CD4-positive, alpha-beta T cell (primary cell): ENCODE data around the gene USB1. TPM values are rescaled to one million over a fixed set of nuclear protein-coding genes. Genes with fewer than 3 reads are reported as not detected.

Source experiments
- ATAC-seq: fragments of 200-7000 bp; cut with Tn5 transposase; one replicate; pipeline ENCODE4 v1.10.0; 2022; ENCODE audit warnings: mild to moderate bottlenecking; ENCODE audit not compliant: poor library complexity
- CTCF ChIA-PET: fragments of 350-600 bp; sonication (Branson Sonifier 250); formaldehyde crosslinking; loops from one replicate; lab custom pipeline; 2021; ENCODE audit warnings: antibody characterized with exemption, inconsistent platforms; lab: Charles Lee
- POLR2A ChIA-PET: fragments of 350-600 bp; sonication (Branson Sonifier 250); formaldehyde crosslinking; loops from one replicate; lab custom pipeline; 2021; ENCODE audit warnings: antibody characterized with exemption, inconsistent platforms; lab: Charles Lee
- DNase-seq, 14 experiments: peaks; one replicate each; pipeline ENCODE4 v3.0.0-alpha.2; 2013 to 2020; ENCODE audit warnings: mixed read lengths in 2 of 14
- H3K27ac ChIP-seq, 2 donors: one replicate each; pipeline versions ENCODE4 v1.5.1 to v1.7.0; 2013; ENCODE audit warnings: low read length in 2 of 2, low read depth in 1 of 2, mild to moderate bottlenecking in 1 of 2
- H3K27me3 ChIP-seq, 2 experiments: 1 replicate in 1 of 2; 2 replicates in 1 of 2; pipeline versions ENCODE4 v1.6.1 to v1.7.0; 2013; ENCODE audit warnings: low read length in 2 of 2, control low read depth in 1 of 2, mild to moderate bottlenecking in 1 of 2, moderate library complexity in 1 of 2; ENCODE audit not compliant: insufficient read depth in 2 of 2, control insufficient read depth in 1 of 2
- H3K36me3 ChIP-seq: one replicate; pipeline ENCODE4 v1.6.1; 2013; ENCODE audit warnings: low read length, control low read depth; ENCODE audit not compliant: insufficient read depth
- H3K4me1 ChIP-seq: one replicate; pipeline ENCODE4 v1.6.1; 2013; ENCODE audit warnings: low read length, control low read depth; ENCODE audit not compliant: insufficient read depth
- H3K4me3 ChIP-seq: one replicate; pipeline ENCODE4 v1.5.1; 2013; ENCODE audit warnings: mild to moderate bottlenecking, low read length, moderate library complexity
- H3K9me3 ChIP-seq, 2 experiments: 1 replicate in 1 of 2; 2 replicates in 1 of 2; pipeline versions ENCODE4 v1.6.1 to v1.7.0; 2013; ENCODE audit warnings: low read length in 2 of 2, mild to moderate bottlenecking in 2 of 2, control low read depth in 1 of 2, moderate library complexity in 1 of 2; ENCODE audit not compliant: control insufficient read depth in 1 of 2, insufficient read depth in 1 of 2
- H3K27ac Mint-ChIP-seq: one replicate; pipeline ENCODE4 v1.8.0; 2020; ENCODE audit warnings: mixed read lengths
- H3K27me3 Mint-ChIP-seq: one replicate; pipeline ENCODE4 v1.8.0; 2021; ENCODE audit warnings: mixed read lengths
- H3K36me3 Mint-ChIP-seq: one replicate; pipeline ENCODE4 v1.8.0; 2021; ENCODE audit warnings: low read depth, mixed read lengths
- H3K4me1 Mint-ChIP-seq: one replicate; pipeline ENCODE4 v1.8.0; 2021; ENCODE audit warnings: low read depth, mixed read lengths
- H3K4me3 Mint-ChIP-seq: one replicate; pipeline ENCODE4 v1.8.0; 2020; ENCODE audit warnings: mild to moderate bottlenecking, mixed read lengths
- H3K9me3 Mint-ChIP-seq: one replicate; pipeline ENCODE4 v1.8.0; 2020; ENCODE audit warnings: mixed read lengths
- CTCF ChIP-seq: fragments of 200-600 bp; IDR thresholded peaks from one replicate; pipeline ENCODE4 v1.8.0; 2022; ENCODE audit warnings: antibody characterized with exemption, mild to moderate bottlenecking
- intact Hi-C, 2 experiments: fragments of 100-400 bp; cut with DNase I in 1 of 2; cut with micrococcal nuclease in 1 of 2; formaldehyde crosslinking; loops; one replicate each; pipeline versions ENCODE4 v1.15.1 to v1.9.0; 2023 to 2025; cut with DNase I, micrococcal nuclease
- total RNA-seq, 174 experiments: library from RNA in 2 of 174; stranded (reverse) in 2 of 174; gene quantifications; one replicate each; pipeline ENCODE4 v1.2.3 and lab custom pipeline; 2021 to 2026

The USB1 gene
- total RNA-seq, 2 experiments from 2014 or later, result 22.4 to 25.7 TPM

- H3K4me3 Mint-ChIP-seq, result no peak overlapping the region
- Histone ChIP-seq H3K9me3 (no peaks in the 10 kb centered on the region), H3K27me3 (no peaks in the 10 kb centered on the region), H3K4me3 (no peak overlapping the region), H3K4me1 (no peaks in the 10 kb centered on the region), H3K36me3 (no peaks in the 10 kb centered on the region), H3K27ac (no peak overlapping the region)
- DNase-seq (no peak), ATAC-seq (no peak)
- H3K4me1 Mint-ChIP-seq, result no peaks in the 10 kb centered on the region
- CTCF ChIA-PET, result no interaction called here
- H3K36me3 Mint-ChIP-seq, result no peaks in the 10 kb centered on the region
- intact Hi-C loops, result no loop called here
- TF ChIP-seq CTCF, result no peak
- no peak overlapping the region for H3K27ac Mint-ChIP-seq
- POLR2A ChIA-PET, result no interaction called here
- no peaks in the 10 kb centered on the region for H3K27me3 Mint-ChIP-seq
- no peaks in the 10 kb centered on the region for H3K9me3 Mint-ChIP-seq
Observed at GRCh38 chr16:57967916-57968315, 33.3 kb upstream of the USB1 start.

- ChIA-PET CTCF (no interaction called here), POLR2A (interaction anchor here (0.7 kb wide), 1 partner anchor 67 kb away, joined by 4 read pairs; no protein-coding TSS in a partner anchor)
- no peak overlapping the region for H3K27ac ChIP-seq
- no peaks in the 10 kb centered on the region for H3K4me1 ChIP-seq
- intact Hi-C loops, result no loop called here
- DNase-seq, result no peak
- H3K4me3 ChIP-seq, result no peak overlapping the region
- H3K4me1 Mint-ChIP-seq, result no peaks in the 10 kb centered on the region
- no peaks in the 10 kb centered on the region for H3K27me3 ChIP-seq
- H3K27ac Mint-ChIP-seq, result no peak overlapping the region
- peaks cover 2% of the 10 kb centered on the region for H3K27me3 Mint-ChIP-seq
- H3K36me3 ChIP-seq, result no peaks in the 10 kb centered on the region
- no peak for TF ChIP-seq CTCF
- no peak overlapping the region for H3K4me3 Mint-ChIP-seq
- H3K36me3 Mint-ChIP-seq, result no peaks in the 10 kb centered on the region
- H3K9me3 ChIP-seq, result no peaks in the 10 kb centered on the region
- no peak for ATAC-seq
- no peaks in the 10 kb centered on the region for H3K9me3 Mint-ChIP-seq
Observed at GRCh38 chr16:57969451-57970123, 31.6 kb upstream of the USB1 start.

GRCh38 chr16:57970319-57970718 lies 30.9 kb upstream of the USB1 start:
- CTCF ChIA-PET, result no interaction called here
- Histone ChIP-seq H3K36me3 (no peaks in the 10 kb centered on the region), H3K4me3 (no peak overlapping the region), H3K27ac (no peak overlapping the region), H3K4me1 (no peaks in the 10 kb centered on the region), H3K9me3 (no peaks in the 10 kb centered on the region), H3K27me3 (no peaks in the 10 kb centered on the region)
- no peak for ATAC-seq
- Mint-ChIP-seq H3K36me3 (no peaks in the 10 kb centered on the region), H3K4me3 (no peak overlapping the region), H3K9me3 (no peaks in the 10 kb centered on the region), H3K27me3 (peaks cover 4% of the 10 kb centered on the region), H3K4me1 (no peaks in the 10 kb centered on the region), H3K27ac (no peak overlapping the region)
- intact Hi-C loops, result no loop called here
- DNase-seq, result no peak
- no peak for TF ChIP-seq CTCF
- POLR2A ChIA-PET, result no interaction called here
